Liver (tissue), 3 donors: ENCODE results near the gene JAKMIP1.

Experiments used
- ATF3 ChIP-seq: IDR thresholded peaks from 2 replicates; pipeline ENCODE4 v1.6.1; 2016; ENCODE audit warnings: antibody characterized with exemption
- GABPA ChIP-seq, 2 donors: IDR thresholded peaks in 1 of 2; conservative IDR thresholded peaks in 1 of 2; 2 replicates each; pipeline ENCODE4 v1.6.1; 2016; ENCODE audit warnings: antibody characterized with exemption in 2 of 2, mild to moderate bottlenecking in 1 of 2, moderate library complexity in 1 of 2
- HNF4A ChIP-seq, 2 donors: conservative IDR thresholded peaks; 2 replicates each; pipeline ENCODE4 v1.6.1; 2016; ENCODE audit warnings: antibody characterized with exemption in 2 of 2, mild to moderate bottlenecking in 2 of 2
- JUND ChIP-seq, 2 donors: IDR thresholded peaks; 2 replicates each; pipeline ENCODE4 v1.6.1; 2016; ENCODE audit warnings: antibody characterized with exemption in 2 of 2
- RAD21 ChIP-seq, 2 donors: IDR thresholded peaks; 2 replicates each; pipeline ENCODE4 v1.6.1; 2016; ENCODE audit warnings: antibody characterized with exemption in 2 of 2, mild to moderate bottlenecking in 2 of 2
- REST ChIP-seq: IDR thresholded peaks from 2 replicates; pipeline ENCODE4 v1.6.1; 2016; ENCODE audit warnings: antibody characterized with exemption, mild to moderate bottlenecking
- RXRA ChIP-seq, 2 donors: IDR thresholded peaks; 2 replicates each; pipeline ENCODE4 v1.6.1; 2017 to 2018; ENCODE audit warnings: antibody characterized with exemption in 2 of 2, mild to moderate bottlenecking in 1 of 2
- TAF1 ChIP-seq: conservative IDR thresholded peaks from 2 replicates; pipeline ENCODE4 v1.6.1; 2016; ENCODE audit warnings: antibody characterized with exemption, mild to moderate bottlenecking
- TF ChIP-seq, protein P1 (sequence below): fragments of 150-350 bp; IDR thresholded peaks from 2 replicates; pipeline ENCODE4 v1.5.1; 2017; ENCODE audit warnings: improper control_type of control experiment, low read depth, low read length; ENCODE audit not compliant: missing input control
- TF ChIP-seq, protein P2 (sequence below): IDR thresholded peaks from 2 replicates; pipeline ENCODE4 v1.6.1; 2016; ENCODE audit warnings: antibody characterized with exemption
- donor health status: healthy.
- donor health status: healthy.

DNA sequence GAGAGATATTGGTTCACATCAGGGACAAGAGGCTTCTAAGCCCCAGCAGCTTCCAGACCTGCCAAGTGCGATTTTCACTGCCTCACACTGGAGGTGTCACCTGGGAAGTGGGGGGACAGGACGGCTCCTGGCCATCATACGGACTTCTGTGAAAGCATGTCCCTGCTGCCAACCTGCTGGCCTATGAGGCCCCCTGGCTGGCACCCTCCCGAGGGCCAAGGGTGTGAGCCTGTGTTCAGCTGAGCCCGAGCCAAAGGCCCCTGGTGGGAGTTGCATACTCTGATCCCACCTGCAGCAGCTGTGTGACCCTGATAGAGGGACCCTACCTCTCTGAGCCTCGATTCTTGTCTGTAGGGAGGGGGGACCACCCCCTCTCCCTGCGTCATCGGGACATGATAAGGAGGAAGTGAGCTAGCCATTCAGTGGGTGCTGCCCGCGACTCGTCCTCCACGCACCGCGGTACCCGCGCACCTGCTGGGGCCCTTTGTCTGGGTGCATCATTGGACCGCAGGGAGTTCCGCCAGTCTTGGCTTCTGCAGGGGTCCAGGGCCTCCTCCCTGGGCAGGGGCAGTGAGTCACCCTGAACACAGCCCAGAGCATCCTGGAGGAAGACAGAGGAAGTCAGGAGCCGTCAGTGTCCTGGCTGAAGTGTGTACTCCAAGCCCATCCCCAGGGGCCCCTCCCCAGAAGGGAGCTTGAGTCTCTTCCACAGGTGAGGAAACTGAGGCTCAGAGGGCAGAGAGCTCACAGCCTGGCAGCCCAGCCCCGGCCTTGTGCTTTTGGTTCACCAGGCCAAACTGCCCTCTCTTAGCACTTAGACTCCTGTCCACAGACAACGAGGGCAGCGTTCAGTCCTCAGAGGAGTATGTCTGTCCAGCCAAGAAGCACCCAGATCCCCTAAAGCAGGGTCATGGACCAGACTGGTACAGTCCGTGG lies 206.2 kb downstream of the JAKMIP1 start:
- TF ChIP-seq, protein P1, sequence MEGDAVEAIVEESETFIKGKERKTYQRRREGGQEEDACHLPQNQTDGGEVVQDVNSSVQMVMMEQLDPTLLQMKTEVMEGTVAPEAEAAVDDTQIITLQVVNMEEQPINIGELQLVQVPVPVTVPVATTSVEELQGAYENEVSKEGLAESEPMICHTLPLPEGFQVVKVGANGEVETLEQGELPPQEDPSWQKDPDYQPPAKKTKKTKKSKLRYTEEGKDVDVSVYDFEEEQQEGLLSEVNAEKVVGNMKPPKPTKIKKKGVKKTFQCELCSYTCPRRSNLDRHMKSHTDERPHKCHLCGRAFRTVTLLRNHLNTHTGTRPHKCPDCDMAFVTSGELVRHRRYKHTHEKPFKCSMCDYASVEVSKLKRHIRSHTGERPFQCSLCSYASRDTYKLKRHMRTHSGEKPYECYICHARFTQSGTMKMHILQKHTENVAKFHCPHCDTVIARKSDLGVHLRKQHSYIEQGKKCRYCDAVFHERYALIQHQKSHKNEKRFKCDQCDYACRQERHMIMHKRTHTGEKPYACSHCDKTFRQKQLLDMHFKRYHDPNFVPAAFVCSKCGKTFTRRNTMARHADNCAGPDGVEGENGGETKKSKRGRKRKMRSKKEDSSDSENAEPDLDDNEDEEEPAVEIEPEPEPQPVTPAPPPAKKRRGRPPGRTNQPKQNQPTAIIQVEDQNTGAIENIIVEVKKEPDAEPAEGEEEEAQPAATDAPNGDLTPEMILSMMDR = no peak
- TF ChIP-seq REST (no peak), TAF1 (no peak), RAD21 (IDR thresholded peaks at IDR 0.05) (no peak), JUND (IDR thresholded peaks at IDR 0.05) (no peak), HNF4A (conservative IDR thresholded peaks at IDR 0.05) (no peak), RXRA (IDR thresholded peaks at IDR 0.05) (no peak), GABPA (IDR thresholded peaks at IDR 0.05 in 1 of 2, conservative IDR thresholded peaks at IDR 0.05 in 1 of 2) (no peak), ATF3 (no peak)
- TF ChIP-seq, protein P2, sequence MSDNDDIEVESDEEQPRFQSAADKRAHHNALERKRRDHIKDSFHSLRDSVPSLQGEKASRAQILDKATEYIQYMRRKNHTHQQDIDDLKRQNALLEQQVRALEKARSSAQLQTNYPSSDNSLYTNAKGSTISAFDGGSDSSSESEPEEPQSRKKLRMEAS = no peak
